ENCODE data around the gene LSAMP.

GRCh38 chr3:115915061-115915460, 530.2 kb downstream of the LSAMP start:
- TF ChIP-seq POLR2A (IDR thresholded peaks at IDR 0.05; ENCODE audit: low read depth, low read length) (no peak), CTCF (conservative IDR thresholded peaks at IDR 0.05; ENCODE audit: low read depth, low read length) (no peak), CHD1 (IDR thresholded peaks at IDR 0.05; ENCODE audit: low read depth, low read length) (no peak), CEBPB (IDR thresholded peaks at IDR 0.05; ENCODE audit: low read depth, low read length) (peak; percentile 58; the same call in 1 of the 2 replicates), SMC3 (IDR thresholded peaks at IDR 0.05; ENCODE audit: low read depth, low read length) (no peak), USF2 (IDR thresholded peaks at IDR 0.05; ENCODE audit: low read depth, low read length) (no peak), RFX5 (IDR thresholded peaks at IDR 0.05; ENCODE audit: low read depth, low read length) (no peak), ELK1 (IDR thresholded peaks at IDR 0.05; ENCODE audit: borderline replicate concordance, low read depth, low read length) (no peak), MAFK (IDR thresholded peaks at IDR 0.05; ENCODE audit: low read depth, low read length) (no peak)
